ENCODE results near the gene SORCS3. TPM values are rescaled to one million over a fixed set of nuclear protein-coding genes. Genes with fewer than 3 reads are reported as not detected.

The SORCS3 gene
- polyA plus RNA-seq, 3 donors from 2014 or later, result not detected

DNA sequence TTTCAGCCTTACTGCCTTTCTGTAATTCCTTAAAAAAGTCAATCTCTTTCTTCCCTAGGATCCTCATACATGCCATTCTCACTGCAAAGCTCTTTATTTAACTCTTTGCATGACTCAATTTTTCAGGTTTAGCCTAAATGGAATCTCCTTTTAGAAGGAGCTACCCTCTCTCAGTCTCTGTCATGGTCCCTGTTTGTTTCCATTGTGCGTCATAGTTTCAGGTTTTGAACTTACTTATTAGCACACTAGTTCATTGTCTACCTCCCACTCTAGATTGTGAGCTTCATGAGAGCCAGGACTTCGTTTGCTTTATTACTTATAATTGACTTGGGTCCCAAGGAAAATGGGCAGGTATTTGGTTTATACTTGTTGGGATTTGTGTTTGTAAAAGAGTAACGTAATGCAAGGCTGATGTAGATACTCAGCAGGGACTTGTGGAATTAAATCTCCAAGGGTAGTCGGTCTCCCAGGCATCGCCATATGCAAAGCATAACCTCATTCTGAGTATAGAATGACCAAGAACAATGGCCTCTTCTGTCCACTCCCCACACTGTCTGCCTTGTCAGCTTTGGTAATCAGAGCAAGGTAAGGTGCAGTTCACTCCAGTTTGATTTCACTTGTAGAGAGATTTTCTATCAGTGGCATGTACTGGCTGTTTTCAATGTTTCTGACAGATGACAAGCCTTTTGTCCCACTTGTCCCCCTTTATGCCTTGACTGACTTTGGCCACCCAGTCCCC lies 252.0 kb downstream of the SORCS3 start:
- no peak overlapping the region for H3K27ac Mint-ChIP-seq
- H3K4me1 Mint-ChIP-seq, result no peaks in the 10 kb centered on the region
- no peak overlapping the region for H3K4me3 Mint-ChIP-seq
- H3K27me3 Mint-ChIP-seq (ENCODE audit: low read depth in 3 of 3), result peaks cover 2 to 7% (median 3%) of the 10 kb centered on the region in 3 donors
- H3K9me3 Mint-ChIP-seq, result peaks cover 10 to 25% (median 21%) of the 10 kb centered on the region in 6 donors
- peaks cover 0 to 9% (median 0%) of the 10 kb centered on the region in 3 donors for H3K36me3 Mint-ChIP-seq
- no peak for DNase-seq

DNA sequence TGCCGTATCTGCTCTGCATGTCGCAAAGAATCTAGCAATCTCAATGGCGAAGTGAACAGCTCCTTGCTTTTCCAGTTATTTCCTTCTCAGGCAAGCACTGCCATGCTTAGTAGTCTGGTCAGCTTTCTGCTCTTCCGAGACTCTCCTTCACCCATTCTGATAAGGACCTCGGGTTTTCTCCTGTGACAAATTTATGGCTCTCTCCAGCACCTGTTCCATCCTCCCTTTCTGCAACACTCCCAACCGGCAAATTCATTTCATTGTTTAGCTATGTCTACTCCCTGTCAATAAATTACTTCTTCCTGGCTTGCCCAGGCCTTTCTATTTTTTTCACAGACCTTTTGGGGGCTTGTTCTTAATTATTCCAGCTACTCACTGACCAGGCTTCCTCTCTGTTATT lies 252.6 kb downstream of the SORCS3 start:
- peaks cover 0 to 9% (median 0%) of the 10 kb centered on the region in 3 donors for H3K36me3 Mint-ChIP-seq
- peaks cover 0 to 9% (median 2%) of the 10 kb centered on the region in 3 donors for H3K27me3 Mint-ChIP-seq (ENCODE audit: low read depth in 3 of 3)
- peaks cover 7 to 22% (median 17%) of the 10 kb centered on the region in 6 donors for H3K9me3 Mint-ChIP-seq
- H3K4me1 Mint-ChIP-seq, result no peaks in the 10 kb centered on the region
- no peak overlapping the region for H3K4me3 Mint-ChIP-seq
- no peak overlapping the region for H3K27ac Mint-ChIP-seq
- no peak for DNase-seq

DNA sequence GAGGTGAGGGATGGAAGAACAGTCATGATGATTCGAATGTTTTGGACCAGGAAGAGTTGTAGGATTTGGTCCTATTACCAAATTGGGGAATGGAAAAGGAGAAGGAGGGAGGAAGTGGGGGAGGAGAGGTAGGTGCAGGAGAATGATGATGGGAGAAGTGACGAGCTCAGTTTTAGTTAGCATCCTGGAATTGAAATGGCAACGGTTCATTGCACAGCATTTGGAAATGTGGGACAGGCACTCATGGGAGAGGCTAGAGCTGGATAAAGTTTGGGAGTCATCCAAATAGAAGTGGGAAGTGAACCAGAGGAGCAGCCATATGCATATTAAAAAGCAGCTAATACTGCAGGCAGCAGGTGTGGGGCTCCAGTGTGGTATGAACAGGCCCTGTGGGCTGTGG lies 253.6 kb downstream of the SORCS3 start:
- peaks cover 2 to 14% (median 11%) of the 10 kb centered on the region in 6 donors for H3K9me3 Mint-ChIP-seq
- H3K36me3 Mint-ChIP-seq, result peaks cover 0 to 6% (median 0%) of the 10 kb centered on the region in 3 donors
- H3K4me1 Mint-ChIP-seq, result no peaks in the 10 kb centered on the region
- H3K27me3 Mint-ChIP-seq (ENCODE audit: low read depth in 3 of 3), result peaks cover 0 to 12% (median 2%) of the 10 kb centered on the region in 3 donors
- H3K4me3 Mint-ChIP-seq, result no peak overlapping the region
- no peak for DNase-seq
- H3K27ac Mint-ChIP-seq, result no peak overlapping the region

DNA sequence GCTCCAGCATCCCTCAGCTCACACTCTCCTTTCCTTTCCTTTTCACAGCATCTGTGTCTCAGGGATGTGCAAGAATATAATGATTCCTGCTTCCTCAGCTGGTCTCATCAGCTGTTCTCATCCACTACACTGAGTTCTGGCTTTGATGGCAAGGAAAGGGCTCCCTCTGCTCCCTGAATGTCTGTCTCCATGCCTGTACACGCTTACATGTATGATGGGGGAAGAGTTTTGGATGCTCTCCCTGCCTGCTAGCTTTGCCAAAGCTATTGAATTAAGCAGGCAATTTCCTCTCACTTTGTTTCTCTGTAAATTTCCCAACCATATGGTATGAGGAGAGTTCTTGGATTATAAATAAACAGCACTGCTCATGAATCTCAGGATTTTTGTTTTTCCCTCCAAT lies 254.5 kb downstream of the SORCS3 start:
- Mint-ChIP-seq H3K9me3 (peaks cover 1 to 8% (median 6%) of the 10 kb centered on the region in 6 donors), H3K27ac (no peak overlapping the region)

DNA sequence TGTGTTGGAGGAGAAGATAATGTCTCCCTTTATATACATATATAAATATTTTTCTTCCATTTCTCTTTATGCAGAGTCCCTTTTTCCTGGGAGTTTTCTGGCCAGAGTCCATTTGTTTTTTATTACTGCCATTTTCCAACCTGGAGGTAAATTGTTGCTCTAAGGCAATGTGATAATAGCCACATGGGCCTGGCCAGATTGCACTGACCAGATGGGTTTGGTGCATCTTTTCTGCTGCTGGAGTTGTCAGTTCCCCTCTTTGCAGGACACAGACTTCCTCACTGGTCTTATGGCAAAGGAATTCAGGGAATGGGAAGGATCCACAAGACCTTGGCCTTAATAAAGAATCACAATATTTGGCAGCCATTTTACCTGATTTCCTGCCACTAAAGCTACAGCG lies 254.9 kb downstream of the SORCS3 start:
- no peak for DNase-seq
- peaks cover 0 to 12% (median 2%) of the 10 kb centered on the region in 3 donors for H3K27me3 Mint-ChIP-seq (ENCODE audit: low read depth in 3 of 3)
- no peaks in the 10 kb centered on the region for H3K36me3 Mint-ChIP-seq
- H3K4me3 Mint-ChIP-seq, result no peak overlapping the region
- peaks cover 1 to 4% (median 2%) of the 10 kb centered on the region in 6 donors for H3K9me3 Mint-ChIP-seq
- no peak overlapping the region for H3K27ac Mint-ChIP-seq
- no peaks in the 10 kb centered on the region for H3K4me1 Mint-ChIP-seq

More for the DNA sequence above, 254.5 kb downstream of the SORCS3 start:
- H3K4me1 Mint-ChIP-seq, result no peaks in the 10 kb centered on the region
- DNase-seq, result no peak
- peaks cover 0 to under 1% (median 0%) of the 10 kb centered on the region in 3 donors for H3K36me3 Mint-ChIP-seq
- H3K27me3 Mint-ChIP-seq (ENCODE audit: low read depth in 3 of 3), result peaks cover 0 to 12% (median 2%) of the 10 kb centered on the region in 3 donors
- no peak overlapping the region for H3K4me3 Mint-ChIP-seq

DNA sequence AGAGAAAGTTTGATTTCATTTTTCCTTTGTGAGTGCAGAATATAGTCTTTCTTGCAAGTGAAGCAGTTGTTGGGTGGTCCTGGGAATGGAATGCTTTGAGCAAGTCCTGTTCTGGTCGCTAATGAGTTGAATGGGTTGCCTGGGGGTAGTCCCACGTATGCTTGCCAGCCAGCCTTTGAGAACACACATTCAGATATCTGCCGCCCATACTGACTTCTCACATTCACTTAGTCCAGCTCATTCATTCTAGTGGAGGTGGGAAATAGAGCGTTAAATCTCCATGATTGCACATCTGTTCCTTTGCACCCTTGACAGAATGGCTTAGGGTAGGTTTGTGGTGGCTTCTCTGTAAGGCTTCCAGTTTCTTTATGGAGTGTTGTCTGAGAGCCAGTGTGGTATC lies 256.6 kb downstream of the SORCS3 start:
- Mint-ChIP-seq H3K27me3 (ENCODE audit: low read depth in 3 of 3) (peaks cover under 1 to 12% (median 4%) of the 10 kb centered on the region in 3 donors), H3K9me3 (peaks cover 0 to 3% (median under 1%) of the 10 kb centered on the region in 6 donors), H3K4me3 (no peak overlapping the region), H3K27ac (no peak overlapping the region), H3K4me1 (no peaks in the 10 kb centered on the region), H3K36me3 (no peaks in the 10 kb centered on the region)
- no peak for DNase-seq

DNA sequence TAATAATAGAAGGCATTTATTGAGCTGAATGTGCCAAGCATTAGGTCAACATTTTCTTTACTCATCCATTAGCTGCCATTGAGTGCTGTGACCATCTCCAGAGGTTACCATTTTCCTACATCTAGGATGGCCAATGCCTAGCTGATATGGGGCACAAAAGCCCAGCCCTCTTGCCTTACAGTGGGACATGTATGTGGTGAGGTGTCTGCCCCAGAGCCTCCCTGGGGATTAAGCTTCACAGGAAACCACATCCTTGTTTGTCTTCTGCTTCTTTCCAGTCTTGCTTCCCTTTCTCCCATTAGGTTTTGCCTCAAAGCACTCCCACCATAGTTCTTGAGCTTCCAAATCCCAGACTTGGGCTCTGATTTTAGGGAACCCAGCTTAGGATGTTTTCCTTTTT lies 258.7 kb downstream of the SORCS3 start:
- Mint-ChIP-seq H3K27ac (no peak overlapping the region), H3K27me3 (ENCODE audit: low read depth in 3 of 3) (peaks cover 0 to 12% (median 4%) of the 10 kb centered on the region in 3 donors), H3K9me3 (peaks cover 0 to 1% (median 0%) of the 10 kb centered on the region in 6 donors), H3K4me1 (no peaks in the 10 kb centered on the region), H3K4me3 (no peak overlapping the region), H3K36me3 (no peaks in the 10 kb centered on the region)
- DNase-seq, result no peak

DNA sequence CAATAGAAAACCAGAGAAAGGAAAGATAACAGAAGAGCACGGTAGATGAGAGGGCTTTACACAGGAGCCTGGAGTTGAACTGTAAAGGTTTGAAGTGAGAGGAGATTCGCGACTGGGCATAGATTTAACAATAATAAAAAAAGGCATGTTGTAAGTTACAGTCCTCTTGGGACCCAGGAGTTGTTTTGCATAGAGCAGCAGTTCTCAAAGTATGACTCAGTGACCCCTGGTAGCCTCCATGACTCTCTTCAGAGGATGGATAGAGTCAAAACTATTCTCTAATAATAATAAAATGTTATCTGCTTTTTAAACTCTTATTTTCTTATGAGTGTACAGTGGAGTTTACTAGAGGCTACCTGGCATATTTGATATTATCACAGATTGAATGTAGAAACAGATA lies 262.3 kb downstream of the SORCS3 start:
- peaks cover 0 to 1% (median 0%) of the 10 kb centered on the region in 6 donors for H3K9me3 Mint-ChIP-seq
- no peak overlapping the region for H3K4me3 Mint-ChIP-seq
- no peaks in the 10 kb centered on the region for H3K4me1 Mint-ChIP-seq
- no peaks in the 10 kb centered on the region for H3K36me3 Mint-ChIP-seq
- DNase-seq, result no peak
- peaks cover 0 to 7% (median 4%) of the 10 kb centered on the region in 3 donors for H3K27me3 Mint-ChIP-seq (ENCODE audit: low read depth in 3 of 3)
- H3K27ac Mint-ChIP-seq, result no peak overlapping the region

DNA sequence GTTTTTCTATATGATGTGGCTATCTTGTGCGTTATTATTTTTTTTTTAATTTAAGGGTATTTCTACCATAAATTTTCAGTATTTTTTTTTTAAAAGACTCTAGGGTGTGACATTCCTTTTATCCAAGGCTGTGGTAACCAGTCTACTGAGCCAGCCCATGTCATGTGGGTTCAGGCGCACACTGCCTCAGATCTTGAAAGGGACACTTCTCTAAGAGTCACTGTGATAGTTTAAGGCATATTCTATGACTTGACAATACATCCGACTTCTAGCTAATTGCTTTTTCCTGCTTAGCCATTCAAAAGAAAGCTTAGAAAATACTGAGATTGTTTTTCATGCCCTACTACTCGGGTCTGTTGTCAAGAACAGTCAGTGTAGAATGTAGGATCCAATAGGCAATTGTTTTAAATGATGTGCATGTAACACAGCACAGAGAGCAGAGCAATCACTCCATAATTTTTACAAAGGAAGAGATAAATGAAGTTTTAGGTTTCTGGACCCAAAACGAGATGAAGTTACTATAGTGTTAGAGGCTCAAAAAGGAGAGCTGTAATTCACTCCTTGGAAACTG lies 263.7 kb downstream of the SORCS3 start:
- peaks cover 0 to 2% (median 0%) of the 10 kb centered on the region in 6 donors for H3K9me3 Mint-ChIP-seq
- H3K36me3 Mint-ChIP-seq, result no peaks in the 10 kb centered on the region
- no peak overlapping the region for H3K4me3 Mint-ChIP-seq
- DNase-seq, result no peak
- H3K4me1 Mint-ChIP-seq, result no peaks in the 10 kb centered on the region
- H3K27me3 Mint-ChIP-seq (ENCODE audit: low read depth in 3 of 3), result peaks cover 0 to 6% (median 3%) of the 10 kb centered on the region in 3 donors
- no peak overlapping the region for H3K27ac Mint-ChIP-seq

DNA sequence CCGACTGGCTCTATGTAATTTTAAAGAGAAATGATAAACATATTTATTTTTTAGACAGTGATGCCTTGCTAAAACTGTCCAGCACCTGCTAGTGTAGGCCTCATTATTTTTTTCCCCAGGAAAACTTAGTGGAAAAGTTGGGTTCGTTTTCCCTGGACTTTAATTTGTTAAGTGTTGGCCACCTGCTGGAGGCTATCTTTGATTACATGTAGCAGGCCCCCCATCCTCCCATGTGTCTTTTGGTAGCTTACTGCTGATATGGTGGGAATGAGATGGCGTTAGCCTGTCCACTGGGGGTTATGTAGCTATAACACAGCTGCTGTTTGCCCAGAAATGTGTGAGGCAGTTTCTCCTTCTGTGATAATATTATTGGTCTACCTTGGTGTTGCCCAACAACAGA lies 265.0 kb downstream of the SORCS3 start:
- Mint-ChIP-seq H3K36me3 (no peaks in the 10 kb centered on the region), H3K27me3 (ENCODE audit: low read depth in 3 of 3) (peaks cover 0 to 6% (median 3%) of the 10 kb centered on the region in 3 donors), H3K4me1 (no peaks in the 10 kb centered on the region), H3K27ac (no peak overlapping the region), H3K4me3 (no peak overlapping the region), H3K9me3 (peaks cover 0 to 2% (median 0%) of the 10 kb centered on the region in 6 donors)
- no peak for DNase-seq

DNA sequence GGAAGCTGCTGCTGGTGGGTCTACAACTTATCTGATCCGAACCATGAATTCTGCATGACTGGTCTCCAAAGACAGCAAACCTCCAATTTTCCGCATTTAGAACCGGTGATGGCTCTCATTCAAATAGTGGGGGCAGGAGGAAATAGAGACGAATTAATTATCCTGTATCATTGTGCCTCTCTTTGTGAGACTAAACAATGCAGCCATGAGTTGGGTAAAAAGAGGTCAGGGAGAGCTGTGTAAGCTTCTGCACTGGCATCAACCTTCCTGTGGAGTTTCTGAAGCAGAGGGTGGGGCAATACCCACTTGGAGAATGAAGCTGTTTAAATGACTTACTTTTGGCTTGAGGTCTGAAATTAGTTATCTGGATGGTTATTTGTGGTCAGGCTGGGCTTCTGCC lies 266.4 kb downstream of the SORCS3 start:
- H3K27ac Mint-ChIP-seq, result no peak overlapping the region
- H3K9me3 Mint-ChIP-seq, result peaks cover 0 to 2% (median 0%) of the 10 kb centered on the region in 6 donors
- H3K27me3 Mint-ChIP-seq (ENCODE audit: low read depth in 3 of 3), result peaks cover under 1 to 3% (median 2%) of the 10 kb centered on the region in 3 donors
- H3K4me3 Mint-ChIP-seq, result no peak overlapping the region
- no peaks in the 10 kb centered on the region for H3K36me3 Mint-ChIP-seq
- H3K4me1 Mint-ChIP-seq, result no peaks in the 10 kb centered on the region
- no peak for DNase-seq

DNA sequence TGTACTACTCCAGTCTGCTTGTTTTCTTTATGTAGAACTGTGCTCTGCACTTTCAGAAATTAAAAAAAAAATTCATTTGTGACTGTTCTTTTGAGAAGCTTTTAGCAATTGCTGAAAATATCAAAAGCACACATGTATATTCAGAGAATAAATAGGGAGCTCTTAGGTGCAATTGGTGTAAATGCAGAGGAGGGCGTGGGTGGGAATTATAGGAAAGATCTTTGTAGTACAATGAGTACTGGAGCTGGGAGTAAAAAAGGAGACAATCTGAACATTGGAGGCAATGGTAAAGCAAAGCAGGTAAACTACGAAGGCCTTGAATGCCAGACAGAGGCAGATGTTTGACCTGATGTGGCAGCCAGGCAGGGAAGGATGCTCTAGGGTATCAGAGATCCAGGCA lies 267.5 kb downstream of the SORCS3 start:
- Mint-ChIP-seq H3K9me3 (peaks cover 0 to 5% (median 0%) of the 10 kb centered on the region in 6 donors), H3K36me3 (no peaks in the 10 kb centered on the region), H3K27me3 (ENCODE audit: low read depth in 3 of 3) (peaks cover 2 to 5% (median 3%) of the 10 kb centered on the region in 3 donors), H3K4me3 (no peak overlapping the region), H3K4me1 (no peaks in the 10 kb centered on the region), H3K27ac (no peak overlapping the region)
- no peak for DNase-seq

DNA sequence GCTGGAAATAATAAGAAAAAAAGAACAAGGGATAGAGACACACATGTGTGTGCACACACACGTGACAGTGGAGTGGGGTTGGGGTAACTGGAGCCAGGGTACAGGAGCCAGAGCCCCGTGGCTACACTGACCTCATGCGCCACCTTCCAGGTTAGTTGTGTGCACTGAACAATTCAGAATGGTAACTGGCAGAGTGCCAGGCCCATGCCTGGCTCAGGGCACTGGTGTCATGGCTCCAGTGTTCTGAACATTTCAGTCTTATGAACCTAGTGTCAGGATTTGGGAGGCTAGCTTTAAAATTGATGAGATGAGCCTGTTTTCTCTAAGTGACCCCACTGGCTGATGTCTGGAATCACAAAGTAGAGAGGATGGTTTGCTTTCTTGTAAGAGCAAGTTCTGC lies 269.6 kb downstream of the SORCS3 start:
- DNase-seq, result no peak
- H3K36me3 Mint-ChIP-seq, result no peaks in the 10 kb centered on the region
- H3K27me3 Mint-ChIP-seq (ENCODE audit: low read depth in 3 of 3), result peaks cover 3 to 5% (median 4%) of the 10 kb centered on the region in 3 donors
- H3K9me3 Mint-ChIP-seq, result peaks cover 0 to 5% (median 0%) of the 10 kb centered on the region in 6 donors
- H3K4me1 Mint-ChIP-seq, result no peaks in the 10 kb centered on the region
- H3K27ac Mint-ChIP-seq, result no peak overlapping the region
- no peak overlapping the region for H3K4me3 Mint-ChIP-seq

DNA sequence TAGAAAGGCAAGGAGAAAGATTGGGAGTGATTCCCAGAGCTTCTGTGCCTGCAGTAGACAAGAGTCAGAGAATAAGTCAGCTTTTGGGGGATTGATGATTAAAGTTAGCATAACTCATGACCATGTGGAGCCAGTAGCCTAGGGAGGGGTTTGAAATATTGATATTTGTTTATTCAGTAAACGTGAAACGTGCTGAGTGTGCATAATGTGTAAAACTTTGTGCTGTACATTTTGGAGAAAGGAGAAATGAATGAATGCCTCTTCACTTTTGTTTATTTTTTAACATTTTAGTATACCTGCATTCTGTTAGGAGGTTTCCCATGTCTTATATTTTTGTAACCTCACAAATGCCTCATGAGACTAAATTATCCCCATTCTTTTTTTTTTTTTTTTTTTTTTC lies 272.3 kb downstream of the SORCS3 start:
- no peaks in the 10 kb centered on the region for H3K4me1 Mint-ChIP-seq
- H3K9me3 Mint-ChIP-seq, result peaks cover 0 to 5% (median 0%) of the 10 kb centered on the region in 6 donors
- H3K27me3 Mint-ChIP-seq (ENCODE audit: low read depth in 3 of 3), result peaks cover 0 to 5% (median 4%) of the 10 kb centered on the region in 3 donors
- no peak for DNase-seq
- no peaks in the 10 kb centered on the region for H3K36me3 Mint-ChIP-seq
- no peak overlapping the region for H3K27ac Mint-ChIP-seq
- H3K4me3 Mint-ChIP-seq, result no peak overlapping the region

Measured in immature natural killer cell (primary cell).